Stimulated activated CD8-positive, alpha-beta memory T cell treated with anti-CD3 and anti-CD28 coated beads, Interleukin-7, amount 100 ng/mL, for 1 hour (primary cell): ENCODE results near the gene TNP2.

Experiments used
- DNase-seq, 2 donors: peaks; one replicate each; pipeline ENCODE4 v3.0.0-alpha.2; 2020; ENCODE audit warnings: low read depth in 2 of 2

Gene TNP2

DNA sequence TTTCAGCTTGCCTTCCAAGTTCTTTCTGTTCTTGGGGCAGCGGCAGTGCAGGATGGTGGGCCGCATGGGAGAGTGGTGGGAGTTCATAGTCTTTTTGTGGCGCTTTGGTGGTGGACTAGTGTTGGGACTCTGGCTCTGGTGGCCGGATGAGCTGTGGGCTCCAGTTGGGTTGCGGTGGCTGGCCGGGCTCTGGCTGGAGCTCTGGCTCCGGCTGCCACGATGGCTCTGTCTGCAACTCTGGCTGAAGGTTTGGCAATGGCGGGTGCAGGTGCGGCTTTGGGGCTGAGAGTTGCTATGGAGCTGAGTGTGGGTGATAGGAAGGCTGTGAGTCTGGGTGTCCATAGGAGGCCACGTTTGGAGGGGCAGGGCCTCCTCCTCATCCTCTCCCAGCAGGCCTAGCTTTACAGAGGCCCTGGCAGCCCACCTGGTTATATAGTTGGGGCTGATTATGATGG lies at the start of gene TNP2:
Gene TNP2, minus strand, starts transcription at position 405 of the 455 bp plus-strand sequence. Its CDS starts 63 bp downstream, at position 342.
- DNase-seq: no peak

DNA sequence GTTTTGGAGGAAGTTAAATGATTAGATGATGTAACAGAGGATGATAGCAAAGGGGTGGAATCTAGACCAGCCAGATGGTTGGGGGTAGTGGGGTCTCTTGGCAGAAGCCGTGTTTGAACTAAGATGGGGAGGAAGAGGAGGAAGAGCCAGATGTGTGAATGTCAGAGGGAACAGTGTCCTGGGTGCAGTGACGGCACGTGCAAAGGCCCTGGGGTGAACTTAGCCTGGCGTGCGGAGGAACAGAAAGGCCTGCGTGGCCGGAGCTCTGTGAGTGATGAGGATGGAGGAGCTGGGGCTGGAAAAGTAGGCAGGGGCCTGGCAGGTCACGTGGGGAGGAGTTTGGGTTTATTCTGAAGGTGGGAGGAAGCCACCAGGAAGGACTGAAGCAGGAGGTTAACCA lies 49.7 kb upstream of the TNP2 start:
- DNase-seq: no peak

DNA sequence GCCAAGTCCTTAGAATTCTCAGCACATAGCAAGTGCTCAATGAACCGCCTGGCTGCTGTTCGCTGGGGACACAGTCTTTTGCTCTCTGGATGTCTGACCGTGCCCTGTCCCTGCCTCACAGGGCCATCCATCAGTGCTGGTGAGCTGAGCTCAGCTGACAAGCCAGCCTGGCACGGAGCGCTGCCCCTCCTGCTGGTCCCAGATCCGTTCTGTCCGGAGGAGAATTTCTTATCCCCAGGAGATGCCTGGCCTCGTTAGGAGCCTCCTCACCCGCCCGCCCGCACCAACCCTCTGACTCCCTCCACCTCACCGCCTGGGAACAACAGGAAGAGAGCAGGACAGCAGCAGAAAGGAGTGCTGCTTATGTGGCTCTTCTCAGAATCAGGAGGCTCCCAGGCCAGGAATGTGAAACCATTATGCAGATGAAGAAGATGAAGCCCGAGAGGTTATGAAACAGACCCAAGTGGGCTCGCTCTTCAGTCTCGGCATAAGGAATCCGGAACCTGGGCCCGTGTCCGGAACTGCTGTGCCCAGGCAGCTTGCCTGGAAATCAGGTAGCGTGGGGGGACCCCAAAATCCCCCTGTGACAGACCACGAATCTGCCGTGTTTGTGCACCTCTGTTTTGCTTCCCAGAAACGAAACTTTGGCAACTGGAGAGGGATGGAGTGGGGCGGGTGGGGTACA lies 47.3 kb upstream of the TNP2 start:
- DNase-seq: no peak

DNA sequence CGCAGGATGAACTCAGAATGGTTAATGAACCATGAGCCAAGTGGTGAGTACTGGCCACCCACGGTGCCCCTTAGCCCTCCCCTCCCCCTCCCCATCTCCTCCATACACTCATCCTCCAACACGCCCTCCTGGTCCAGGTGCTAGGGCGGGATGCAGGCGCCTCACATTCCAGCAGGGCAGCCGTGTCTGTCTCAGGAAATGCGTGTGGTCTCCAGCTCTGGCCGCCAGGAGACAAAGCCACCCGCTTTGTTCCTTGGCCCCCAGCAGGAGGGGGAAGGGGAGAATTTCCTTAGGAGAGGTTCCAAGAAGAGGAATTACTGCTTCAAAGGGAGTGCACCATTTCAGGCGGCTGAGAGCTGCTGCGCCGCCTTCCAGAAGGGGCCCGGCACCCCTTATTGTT lies 46.4 kb upstream of the TNP2 start:
- DNase-seq: no peak

DNA sequence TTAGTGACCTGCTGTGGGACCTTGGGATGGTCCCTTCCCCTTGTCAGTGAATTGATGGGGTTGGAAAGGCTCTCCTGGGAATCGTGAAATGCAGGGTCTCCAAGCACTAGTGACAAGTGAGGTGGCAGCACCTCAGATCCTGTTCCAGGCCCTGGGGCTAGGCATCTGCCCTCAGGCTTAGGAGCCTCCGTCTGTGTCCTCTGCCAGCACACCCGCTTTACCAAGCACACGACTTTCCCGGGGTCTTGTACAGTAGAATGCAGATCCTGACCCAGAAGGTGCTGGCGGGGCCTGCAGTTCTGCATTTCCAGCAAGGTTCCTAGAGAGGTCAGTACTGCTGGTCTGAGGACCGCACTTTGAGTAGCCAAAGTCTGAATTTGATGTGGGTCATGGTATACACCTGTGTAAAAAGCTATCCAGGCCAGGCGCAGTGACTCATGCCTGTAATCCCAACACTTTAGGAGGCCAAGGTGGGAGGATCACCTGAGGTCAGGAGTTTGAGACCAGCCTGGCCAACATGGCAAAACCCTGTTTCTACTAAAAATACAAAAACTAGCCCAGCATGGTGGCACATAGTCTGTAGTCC lies 45.3 kb upstream of the TNP2 start:
- no peak for DNase-seq

DNA sequence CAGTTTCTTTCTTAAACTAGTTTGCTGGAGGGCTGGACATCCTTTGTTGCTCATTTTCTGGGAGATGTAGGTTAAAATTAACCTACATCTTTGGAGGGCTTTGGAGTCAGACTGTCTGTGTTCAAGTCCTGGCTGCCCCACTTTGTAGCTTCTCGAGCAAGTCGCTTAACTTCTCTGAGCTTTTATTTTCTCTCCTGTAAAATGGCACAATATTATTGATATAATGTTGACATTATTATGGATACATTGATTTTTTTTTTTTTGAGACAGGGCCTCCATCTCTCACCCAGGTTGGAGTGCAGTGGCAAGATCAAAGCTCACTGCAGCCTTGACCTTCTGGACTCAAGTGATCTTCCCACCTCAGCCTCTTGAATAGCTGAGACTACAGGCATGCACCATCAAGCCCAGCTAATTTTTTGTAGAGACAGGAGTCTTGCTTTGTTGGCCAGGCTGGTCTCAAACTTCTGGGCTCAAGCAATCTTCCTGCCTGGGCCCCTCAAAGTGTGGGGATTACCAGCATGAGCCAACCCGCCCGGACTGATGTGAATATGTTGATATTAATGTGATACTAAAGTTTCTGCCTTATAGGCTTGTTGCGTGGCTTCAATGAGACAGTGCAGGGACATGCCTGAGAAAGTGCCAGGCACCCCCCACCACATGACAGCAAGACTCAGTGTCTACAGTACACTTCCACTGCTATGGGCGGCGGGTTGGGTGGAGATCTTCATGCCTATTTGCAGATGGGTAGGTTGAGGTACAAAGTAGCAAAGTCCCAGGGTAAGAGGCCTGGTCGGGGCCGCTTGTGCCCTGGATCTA lies 44.6 kb upstream of the TNP2 start:
- no peak for DNase-seq

DNA sequence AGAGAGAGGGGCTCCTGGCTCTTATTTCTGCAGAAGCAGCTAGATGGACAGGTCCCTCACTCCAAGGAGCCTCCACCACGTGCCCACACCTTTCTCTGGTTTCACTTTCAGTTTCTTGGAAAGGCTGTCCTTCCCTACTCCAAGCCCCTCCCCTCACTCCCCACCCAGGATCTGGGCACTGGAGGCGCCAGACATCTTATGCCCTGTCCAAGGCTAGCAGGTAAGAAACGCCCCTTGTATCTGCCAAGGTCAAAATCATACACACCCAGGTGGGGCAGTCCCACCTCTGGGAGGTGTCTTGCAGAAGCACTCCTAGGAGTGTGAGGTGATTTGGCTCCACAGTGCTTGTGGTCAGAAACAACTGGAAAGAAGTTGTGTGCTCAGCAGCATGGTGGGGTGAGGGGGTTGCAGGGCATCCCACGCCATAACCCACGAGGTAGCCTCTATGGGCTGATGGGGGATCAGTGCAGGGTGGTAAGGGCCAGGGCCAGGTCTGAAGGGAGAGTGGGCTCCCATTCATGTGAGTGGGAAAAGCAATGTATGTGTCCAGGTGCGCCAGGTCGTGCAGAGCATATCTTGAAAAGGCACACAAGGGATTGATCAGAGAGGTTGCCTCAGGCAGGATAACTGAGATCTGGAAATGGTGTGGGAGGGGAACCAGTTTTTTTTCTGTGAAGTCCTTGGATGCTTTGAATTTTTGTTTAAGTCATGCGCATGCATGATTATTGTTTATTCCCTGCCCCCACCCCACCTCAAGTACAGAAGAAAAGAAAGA lies 43.8 kb upstream of the TNP2 start:
- DNase-seq: no peak

DNA sequence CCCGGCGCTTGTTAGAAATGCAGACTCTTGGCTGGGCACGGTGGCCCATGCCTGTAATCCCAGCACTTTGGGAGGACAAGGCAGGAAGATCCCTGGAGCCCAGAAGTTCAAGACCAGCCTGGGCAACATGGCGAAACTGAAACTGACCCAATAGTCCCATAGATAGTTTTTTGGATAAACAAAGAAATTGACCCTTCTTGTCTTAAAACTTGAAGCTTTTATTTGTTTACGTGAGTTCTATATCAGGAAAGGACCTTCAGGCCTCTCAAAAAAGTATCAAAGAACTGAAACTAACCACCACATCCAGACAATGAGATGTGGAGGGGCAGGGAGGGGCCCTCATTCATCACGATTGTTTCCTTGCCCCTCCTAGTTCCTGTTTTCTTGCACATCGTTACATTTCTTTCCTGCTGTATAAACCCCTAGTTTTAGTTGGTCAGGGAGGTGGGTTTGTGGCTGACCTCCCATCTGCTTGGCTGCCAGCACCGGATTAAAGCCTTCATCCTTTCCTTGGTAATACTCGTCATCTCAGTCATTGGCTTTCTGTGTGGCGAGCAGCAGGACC lies 42.0 kb upstream of the TNP2 start:
- DNase-seq: no peak

DNA sequence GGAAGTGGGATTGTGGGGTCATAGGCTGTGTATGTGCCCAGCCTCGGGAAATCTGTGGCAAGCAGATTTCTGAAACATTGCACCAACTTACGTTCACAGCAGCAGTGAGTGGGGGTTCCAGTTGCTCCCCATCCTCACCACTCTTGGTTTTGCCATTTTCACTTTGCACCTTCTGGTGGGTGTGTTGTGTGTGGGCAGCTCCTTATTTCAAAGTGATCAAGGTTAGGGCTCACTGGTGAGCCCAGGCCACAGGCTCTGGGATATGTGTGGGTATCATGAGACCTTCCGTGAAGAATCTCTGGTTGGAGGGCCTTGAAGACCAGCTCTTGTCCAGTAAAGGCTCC lies 41.5 kb upstream of the TNP2 start:
- no peak for DNase-seq

DNA sequence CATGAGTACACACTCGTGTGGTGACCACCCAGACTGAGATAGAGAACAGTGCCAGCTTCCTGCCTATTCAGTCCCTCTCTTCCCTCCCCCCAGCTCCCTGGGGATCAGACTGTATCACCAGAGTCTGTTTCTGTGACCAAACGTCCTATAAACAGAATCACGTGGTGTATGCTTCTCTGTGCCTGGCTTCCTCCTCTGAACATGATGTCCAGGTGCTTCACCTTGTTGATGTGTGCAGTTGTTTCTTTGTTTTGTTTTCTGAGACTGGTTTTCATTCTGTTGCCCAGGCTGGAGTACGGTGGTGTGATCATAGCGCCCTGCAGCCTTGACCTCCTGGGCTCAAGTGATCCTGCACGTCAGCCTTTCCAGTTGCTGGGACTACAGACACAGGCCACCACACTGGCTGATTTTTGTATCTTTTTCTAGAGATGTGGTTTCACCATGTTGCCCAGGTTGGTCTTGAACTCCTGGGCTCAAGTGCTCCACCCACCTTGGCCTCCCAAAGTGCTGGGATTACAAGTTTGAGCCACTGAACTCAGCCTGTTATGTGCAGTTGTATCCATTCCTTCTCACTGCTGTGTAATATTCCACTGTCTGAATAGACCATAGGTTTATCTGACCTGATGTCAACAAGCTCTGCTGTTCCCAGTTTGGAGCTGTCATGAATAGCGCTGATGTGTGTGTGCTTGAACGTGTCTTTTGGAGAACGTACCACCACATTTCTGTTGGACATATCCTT lies 40.9 kb upstream of the TNP2 start:
- no peak for DNase-seq

DNA sequence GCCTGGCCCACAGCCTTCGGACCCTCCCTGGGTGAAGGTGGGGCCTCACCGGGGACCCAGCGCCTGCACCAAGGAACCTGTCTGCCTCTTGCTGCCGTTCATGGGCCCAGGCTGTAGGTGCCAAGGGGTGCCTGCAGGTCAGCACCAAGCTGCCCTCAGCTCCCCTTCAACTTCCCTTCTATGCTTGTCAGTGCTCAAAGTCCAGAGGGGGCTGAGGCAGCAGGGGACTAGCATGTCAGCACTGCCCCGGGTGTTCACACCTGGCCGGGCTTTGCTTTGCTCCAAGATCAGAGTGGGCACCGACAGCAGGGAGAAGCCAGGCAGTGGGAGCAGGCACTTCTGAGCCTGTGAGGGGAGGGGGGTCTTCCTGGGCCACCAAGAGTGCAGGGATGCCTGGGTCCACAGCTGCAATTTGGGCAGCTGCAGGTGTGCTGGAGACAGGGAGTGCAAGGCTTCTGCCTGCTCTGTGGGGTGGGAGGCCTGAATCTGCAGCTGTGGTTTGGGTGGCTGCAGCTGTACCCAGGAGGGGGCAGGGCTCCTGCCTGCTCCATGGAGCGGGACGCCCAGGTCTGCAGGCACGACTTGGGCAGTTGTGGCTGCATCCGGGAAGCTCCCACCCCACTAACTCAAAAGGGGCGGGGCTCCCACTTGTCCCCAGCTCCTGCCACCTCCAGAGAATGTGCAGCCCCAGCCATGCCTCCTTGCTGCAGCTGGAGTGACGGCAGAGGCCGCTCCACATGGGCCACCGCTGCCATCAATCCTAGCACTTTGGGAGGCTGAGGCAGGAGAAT lies 39.6 kb upstream of the TNP2 start:
- no peak for DNase-seq

DNA sequence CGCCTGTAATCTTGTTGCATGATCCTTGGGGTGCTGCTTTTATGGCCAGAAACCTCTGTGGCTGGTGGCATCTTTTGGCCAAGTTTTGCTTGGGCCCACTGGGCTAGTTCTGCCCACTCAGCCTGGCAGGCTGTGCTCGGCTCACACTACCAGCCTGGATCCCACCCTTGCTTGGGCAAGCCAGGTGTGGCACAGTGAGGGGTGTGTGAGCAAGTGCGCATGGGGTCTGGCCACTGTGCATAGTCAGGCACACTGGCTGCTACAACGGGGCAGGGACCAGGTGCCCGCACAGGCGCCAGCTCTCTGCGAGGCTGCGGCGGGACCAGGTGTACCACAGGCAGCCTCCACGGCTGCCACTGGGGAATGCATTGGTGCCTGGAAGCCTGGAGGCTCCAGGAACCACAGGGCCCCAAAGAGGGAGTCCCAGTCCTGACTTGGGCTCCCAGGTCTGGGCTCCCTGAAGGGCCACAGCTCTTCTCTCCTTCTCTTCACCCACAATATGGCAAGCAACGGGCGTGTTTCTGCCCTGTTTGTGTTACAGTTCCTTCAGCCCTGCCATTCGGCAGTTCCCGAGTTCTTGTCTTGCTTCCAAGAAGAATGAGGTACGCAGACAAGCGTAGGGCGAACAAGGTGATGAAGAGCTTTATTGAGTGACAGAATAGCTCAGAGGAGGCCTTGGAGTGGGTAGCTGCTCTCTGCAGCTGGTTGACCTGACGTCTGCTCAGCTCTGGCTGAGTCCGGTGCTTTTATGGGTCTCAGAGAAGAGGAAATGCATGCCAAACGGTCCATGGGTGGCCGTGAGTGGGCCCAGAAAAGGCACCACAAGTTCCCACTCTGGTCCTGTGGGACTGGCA lies 38.7 kb upstream of the TNP2 start:
- no peak for DNase-seq

DNA sequence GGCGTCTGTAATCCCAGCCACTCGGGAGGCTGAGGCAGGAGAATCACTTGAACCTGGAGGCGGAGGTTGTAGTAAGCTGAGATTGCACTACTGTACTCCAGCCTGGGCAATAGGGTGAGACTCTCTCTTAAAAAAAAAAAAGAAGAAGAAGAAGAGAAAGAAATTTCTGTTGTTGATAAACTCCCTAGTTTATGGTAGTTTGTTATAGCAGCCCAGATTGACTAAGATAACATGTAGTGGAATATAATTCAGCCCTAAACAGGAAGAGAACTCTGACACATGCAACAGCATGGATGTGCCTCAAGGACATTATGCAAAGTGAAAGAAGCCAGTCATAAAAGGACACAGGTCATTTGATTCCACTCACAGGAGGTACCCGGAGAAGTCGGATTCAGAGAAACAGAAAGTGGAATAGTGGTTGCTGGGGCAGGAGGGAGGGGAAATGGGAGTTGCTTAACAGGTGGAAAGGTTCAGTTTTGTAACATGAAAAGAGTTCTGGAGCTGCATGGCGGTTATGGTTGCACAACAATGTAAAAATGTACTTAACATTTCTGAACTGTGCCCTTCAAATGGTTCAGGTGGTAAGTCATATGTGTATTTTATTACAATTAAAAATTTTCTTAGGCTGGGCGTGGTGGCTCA lies 38.0 kb upstream of the TNP2 start:
- no peak for DNase-seq

DNA sequence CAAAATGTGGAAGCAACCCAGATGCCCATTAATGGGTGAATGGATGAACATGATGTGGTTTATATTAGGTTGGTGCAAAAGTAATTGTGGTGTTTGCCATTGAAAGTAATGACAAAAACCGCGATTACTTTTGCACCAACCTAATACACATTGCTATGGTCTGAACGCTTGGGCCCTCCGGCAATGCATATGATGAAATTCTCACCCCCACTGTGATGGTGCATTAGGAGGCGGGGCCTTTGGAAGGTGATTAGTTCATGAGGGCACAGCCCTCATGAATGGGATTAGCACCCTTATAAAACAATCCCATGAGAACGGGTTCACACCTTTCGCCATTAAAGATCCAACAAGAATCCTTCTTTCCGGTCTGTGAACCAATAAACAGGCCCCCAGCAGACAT lies 37.3 kb upstream of the TNP2 start:
- no peak for DNase-seq

DNA sequence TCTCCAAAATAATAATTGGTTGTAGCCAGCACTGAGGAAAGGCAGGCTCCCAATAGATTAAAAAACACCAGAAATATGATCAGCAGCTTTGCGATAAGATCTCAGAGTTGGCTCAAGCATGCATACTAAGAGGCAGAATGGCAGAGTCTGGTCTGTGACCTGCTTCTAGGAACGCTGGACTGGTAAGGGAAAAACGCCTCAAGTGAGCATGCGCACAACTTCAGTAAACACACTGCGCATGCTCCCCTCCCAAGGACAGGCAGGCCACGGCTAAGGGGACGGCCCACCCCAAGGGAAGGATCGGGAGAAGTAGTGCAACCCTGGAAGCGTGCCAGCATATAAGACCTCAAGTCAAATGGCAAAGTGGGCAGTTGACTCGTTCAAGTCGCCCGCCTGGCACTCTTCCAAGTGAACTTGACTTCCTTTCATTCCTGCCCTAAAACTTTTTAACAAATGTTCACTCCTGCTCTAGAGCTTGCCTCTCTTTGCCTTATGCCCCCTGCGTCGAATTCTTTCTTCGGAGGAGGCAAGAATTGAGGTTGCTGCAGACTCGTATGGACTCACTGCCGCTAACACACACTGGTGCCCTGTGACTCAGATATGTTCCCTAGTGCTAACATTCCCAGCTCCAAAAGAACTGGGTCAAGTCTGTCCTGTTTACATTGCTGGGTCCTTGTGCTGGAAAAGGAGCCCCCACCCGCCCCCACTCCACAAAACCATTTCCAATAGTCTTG lies 34.4 kb upstream of the TNP2 start:
- no peak for DNase-seq

DNA sequence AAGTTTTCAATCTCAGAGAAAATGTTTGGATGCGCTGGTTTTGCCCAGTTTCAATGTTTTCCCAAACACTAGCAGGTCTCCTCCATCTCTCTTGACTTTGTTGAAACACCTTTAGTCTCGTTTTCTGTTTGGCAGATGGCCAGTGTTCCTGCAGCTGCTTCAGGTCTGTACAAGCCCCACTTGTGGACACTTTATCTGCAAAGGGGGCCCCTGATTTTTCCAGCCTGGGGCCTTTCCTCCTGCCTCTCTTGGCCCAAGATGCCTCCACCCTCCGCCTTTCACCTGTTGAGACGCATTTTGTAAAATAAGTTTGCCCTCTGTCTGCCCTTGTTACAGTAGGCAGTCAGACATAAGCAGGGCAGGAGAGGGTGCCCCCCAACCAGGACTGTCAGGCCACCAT lies 33.9 kb upstream of the TNP2 start:
- DNase-seq: no peak

DNA sequence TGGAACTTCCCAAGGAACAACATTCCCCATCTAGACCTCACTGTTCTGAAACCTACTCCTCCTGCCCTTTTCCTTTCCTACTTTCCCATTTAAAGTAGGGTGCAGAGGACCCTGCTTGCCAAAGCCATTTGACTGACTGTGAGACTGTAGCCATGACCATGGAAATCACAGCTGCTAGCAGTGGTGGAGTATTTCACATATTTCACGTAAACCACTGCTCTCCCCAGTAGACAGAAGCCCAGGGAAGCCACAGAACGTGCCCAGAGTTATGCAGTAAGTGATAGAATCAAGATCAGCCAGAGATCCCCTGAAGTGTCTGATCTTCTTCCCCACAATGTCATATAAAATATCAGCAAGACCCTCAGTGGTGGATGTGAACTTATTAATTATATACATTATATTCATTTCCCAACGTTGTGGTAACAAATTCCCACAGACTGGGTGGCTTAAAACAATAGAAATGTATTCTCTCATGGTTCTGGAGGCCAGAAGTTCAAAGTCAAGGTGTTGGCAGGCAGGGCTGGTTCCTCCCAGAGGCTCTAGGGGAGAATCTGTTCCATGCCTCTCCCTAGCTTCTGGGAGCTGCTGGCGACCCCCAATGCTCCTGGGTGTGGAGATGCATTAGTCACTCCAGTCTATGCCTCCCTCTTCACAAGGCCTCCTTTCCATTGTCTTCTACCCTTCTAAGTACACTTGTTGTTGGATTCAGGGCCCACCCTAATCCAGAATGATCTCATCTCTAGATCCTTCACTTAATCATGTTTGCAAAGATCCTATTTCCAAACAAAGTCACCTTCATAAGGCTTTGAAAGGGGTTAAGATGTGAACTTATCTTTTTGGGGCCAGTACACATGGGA lies 32.7 kb upstream of the TNP2 start:
- no peak for DNase-seq
